ENCODE results near the gene RNF43.
A peak's percentile ranks its signal among the peaks of the same experiment; 100 is the strongest.

RNF43 gene

GRCh38 chr17:58373003-58373402, 44.3 kb downstream of the RNF43 start:
- H3K27me3 Mint-ChIP-seq (ENCODE audit: low read depth): peaks cover 5% of the 10 kb centered on the region
- no peaks in the 10 kb centered on the region for H3K36me3 Mint-ChIP-seq (ENCODE audit: low read depth)
- H3K4me1 Mint-ChIP-seq: no peaks in the 10 kb centered on the region
- no peak overlapping the region for H3K27ac Mint-ChIP-seq
- H3K4me3 Mint-ChIP-seq: no peak overlapping the region
- no peaks in the 10 kb centered on the region for H3K9me3 Mint-ChIP-seq
- TF ChIP-seq CTCF (IDR thresholded peaks at IDR 0.05; ENCODE audit: unreplicated experiment in 3 of 3): no peak

DNA sequence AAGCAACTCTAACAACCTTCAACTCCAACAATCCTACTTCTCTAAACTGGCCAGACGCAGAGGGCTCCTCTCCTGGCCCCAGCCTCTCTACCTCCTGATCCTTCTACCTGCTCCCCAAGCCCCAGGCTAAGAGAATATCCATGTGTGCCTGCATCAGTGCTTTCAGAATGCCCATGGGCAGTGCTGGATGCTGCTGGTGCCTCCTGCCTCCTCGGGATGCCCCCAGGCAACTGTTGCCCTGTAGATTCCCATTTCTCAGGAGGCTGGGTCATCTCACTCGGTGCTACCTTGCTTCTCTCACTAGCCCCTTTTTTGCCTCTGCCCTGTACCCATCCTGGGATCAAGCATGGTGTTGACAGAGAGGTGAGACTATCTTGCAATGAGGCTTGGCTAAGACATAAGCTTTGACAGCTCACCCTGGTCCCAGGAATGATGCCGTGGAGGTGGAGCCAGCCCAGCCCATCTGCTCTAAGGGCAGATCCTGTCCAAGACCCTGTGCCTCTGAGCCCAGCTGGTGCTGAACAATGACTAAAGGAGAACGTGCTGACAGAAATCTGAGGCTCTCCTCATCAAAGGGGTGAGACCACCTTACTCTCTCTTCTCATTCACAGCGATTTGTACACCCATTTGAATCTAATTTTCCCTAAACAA, 45.9 kb downstream of the RNF43 start:
- no peaks in the 10 kb centered on the region for H3K36me3 Mint-ChIP-seq (ENCODE audit: low read depth)

GRCh38 chr17:58370716-58371115, 46.6 kb downstream of the RNF43 start:
- Mint-ChIP-seq H3K9me3 (no peaks in the 10 kb centered on the region), H3K4me3 (no peak overlapping the region), H3K36me3 (ENCODE audit: low read depth) (no peaks in the 10 kb centered on the region), H3K4me1 (no peaks in the 10 kb centered on the region), H3K27me3 (ENCODE audit: low read depth) (peaks cover 11% of the 10 kb centered on the region), H3K27ac (no peak overlapping the region)
- TF ChIP-seq CTCF (IDR thresholded peaks at IDR 0.05; ENCODE audit: unreplicated experiment in 3 of 3): no peak

More for the DNA sequence above, 45.9 kb downstream of the RNF43 start:
- TF ChIP-seq CTCF (IDR thresholded peaks at IDR 0.05; ENCODE audit: unreplicated experiment in 3 of 3): no peak
- Mint-ChIP-seq H3K4me1 (no peaks in the 10 kb centered on the region), H3K4me3 (no peak overlapping the region), H3K27ac (no peak overlapping the region), H3K9me3 (no peaks in the 10 kb centered on the region), H3K27me3 (ENCODE audit: low read depth) (peaks cover 11% of the 10 kb centered on the region)

DNA sequence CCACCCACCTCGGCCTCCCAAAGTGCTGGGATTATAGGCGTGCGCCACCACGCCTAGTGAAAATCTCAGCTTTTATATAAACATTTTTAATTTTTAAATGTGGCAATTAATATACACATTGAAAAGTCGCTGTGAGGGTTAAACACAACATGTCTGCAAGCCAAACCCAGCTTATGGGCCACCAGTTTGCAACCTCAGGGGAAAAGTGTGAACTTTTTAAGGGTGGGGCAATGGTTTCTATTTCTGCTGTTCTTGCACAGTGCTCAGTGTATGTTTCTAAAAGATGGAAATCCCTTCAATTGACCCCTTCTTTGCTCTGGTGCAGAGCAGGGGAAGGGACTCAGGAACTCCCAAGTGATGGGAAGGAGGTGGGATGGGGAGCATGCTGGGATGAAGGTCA, 47.0 kb downstream of the RNF43 start:
- Mint-ChIP-seq H3K27me3 (ENCODE audit: low read depth) (peaks cover 11% of the 10 kb centered on the region), H3K4me1 (no peaks in the 10 kb centered on the region), H3K27ac (no peak overlapping the region), H3K36me3 (ENCODE audit: low read depth) (no peaks in the 10 kb centered on the region), H3K4me3 (no peak overlapping the region), H3K9me3 (no peaks in the 10 kb centered on the region)
- TF ChIP-seq CTCF (IDR thresholded peaks at IDR 0.05; ENCODE audit: unreplicated experiment in 3 of 3): no peak

DNA sequence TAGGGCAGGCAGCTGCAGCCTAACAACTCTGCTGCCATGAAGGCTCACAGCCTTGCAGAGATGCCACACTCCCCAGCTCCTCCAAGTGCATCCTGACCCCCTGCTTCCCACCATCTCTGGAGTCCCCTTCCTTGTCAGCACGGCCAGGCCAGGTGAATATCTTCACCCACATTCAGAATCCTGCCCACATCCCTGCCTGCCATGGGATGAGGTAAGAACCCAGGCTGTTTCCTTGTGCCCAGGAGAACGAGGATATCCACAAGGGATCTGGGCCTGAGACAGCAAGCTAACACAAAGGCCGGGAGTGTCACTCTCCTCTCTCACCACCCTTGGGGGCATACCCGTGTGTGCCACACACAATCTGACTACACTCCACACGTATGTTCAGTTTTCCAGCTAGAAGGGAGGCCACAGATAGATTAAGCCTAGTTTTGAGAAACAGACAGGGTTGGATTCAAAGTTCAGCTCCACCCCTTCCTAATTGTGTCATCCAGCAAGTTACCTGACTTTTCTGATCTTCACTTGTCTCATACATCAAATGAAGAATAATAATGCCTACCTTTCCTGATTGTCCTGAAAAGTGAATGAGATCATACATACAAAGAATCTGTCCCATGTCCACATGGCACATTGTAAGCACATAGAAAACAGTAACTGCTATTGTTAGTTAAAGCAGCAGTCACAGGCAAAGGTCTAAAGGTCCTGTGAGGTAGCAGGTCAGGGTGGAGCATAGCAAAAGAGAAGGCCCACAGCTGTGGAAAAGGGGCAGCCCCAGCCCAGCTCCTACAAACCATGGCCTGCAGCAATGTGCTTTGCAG, 47.9 kb downstream of the RNF43 start:
- Mint-ChIP-seq H3K4me3 (no peak overlapping the region), H3K9me3 (no peaks in the 10 kb centered on the region), H3K36me3 (ENCODE audit: low read depth) (no peaks in the 10 kb centered on the region), H3K27ac (peak overlapping the region in 1 of 3 experiments; percentile 72), H3K27me3 (ENCODE audit: low read depth) (peaks cover 7% of the 10 kb centered on the region), H3K4me1 (no peaks in the 10 kb centered on the region)
- no peak for TF ChIP-seq CTCF (IDR thresholded peaks at IDR 0.05; ENCODE audit: unreplicated experiment in 3 of 3)
